ENCODE results near the gene LRRC1.

The LRRC1 gene

DNA sequence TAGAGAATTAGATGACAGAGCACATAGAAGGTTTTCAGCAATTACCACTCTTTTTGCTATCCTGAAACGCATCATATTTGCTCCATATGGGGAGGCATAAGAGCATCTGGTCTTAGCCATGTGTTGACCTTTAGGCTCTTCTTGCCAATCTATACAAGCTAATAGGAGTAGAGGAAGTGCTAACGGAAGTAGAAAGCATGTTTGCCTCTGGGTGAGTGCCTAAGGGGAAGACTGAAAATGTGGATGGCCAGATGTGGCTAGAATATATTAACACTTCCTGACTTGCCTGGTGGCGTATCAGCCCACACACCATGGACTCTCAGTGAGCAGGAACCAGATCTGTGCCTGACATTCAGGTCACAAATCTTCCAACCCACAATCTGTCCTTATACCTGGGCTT is 136.3 kb downstream of the LRRC1 start:
- Histone ChIP-seq H3K4me3 (ENCODE audit: severe bottlenecking) (no peak overlapping the region), H3K36me3 (ENCODE audit: low read depth) (no peaks in the 10 kb centered on the region), H3K9me3 (ENCODE audit: severe bottlenecking) (no peaks in the 10 kb centered on the region), H3K27me3 (ENCODE audit: insufficient read depth, poor library complexity, severe bottlenecking) (no peaks in the 10 kb centered on the region), H3K27ac (ENCODE audit: poor library complexity, severe bottlenecking) (no peak overlapping the region), H3K4me1 (ENCODE audit: insufficient read depth, poor library complexity, severe bottlenecking) (peaks cover 30% of the 10 kb centered on the region)
- ATAC-seq (ENCODE audit: low read depth) (no peak), DNase-seq (ENCODE audit: low spot score) (no peak)
- TF ChIP-seq, protein P1, sequence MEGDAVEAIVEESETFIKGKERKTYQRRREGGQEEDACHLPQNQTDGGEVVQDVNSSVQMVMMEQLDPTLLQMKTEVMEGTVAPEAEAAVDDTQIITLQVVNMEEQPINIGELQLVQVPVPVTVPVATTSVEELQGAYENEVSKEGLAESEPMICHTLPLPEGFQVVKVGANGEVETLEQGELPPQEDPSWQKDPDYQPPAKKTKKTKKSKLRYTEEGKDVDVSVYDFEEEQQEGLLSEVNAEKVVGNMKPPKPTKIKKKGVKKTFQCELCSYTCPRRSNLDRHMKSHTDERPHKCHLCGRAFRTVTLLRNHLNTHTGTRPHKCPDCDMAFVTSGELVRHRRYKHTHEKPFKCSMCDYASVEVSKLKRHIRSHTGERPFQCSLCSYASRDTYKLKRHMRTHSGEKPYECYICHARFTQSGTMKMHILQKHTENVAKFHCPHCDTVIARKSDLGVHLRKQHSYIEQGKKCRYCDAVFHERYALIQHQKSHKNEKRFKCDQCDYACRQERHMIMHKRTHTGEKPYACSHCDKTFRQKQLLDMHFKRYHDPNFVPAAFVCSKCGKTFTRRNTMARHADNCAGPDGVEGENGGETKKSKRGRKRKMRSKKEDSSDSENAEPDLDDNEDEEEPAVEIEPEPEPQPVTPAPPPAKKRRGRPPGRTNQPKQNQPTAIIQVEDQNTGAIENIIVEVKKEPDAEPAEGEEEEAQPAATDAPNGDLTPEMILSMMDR (IDR thresholded peaks at IDR 0.05; ENCODE audit: poor library complexity, severe bottlenecking), result no peak

DNA sequence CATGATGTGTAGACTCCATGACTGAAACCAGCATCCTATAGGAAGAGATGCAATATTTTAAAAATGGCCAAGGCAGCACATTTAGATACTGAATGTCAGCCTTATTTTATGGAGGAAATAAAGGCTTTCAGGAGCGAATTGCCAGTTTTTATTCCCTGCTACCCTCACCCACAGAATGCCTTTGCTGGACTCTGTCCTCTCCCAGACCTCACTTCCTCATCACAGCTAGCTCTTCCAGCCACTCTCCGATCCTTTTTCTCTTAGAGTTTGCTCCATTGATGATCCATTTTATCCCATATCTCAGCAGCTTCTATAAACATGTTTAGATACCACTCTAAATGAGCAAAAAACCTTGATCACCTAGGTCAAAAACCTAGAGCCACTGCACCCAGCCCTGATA is 137.7 kb downstream of the LRRC1 start:
- TF ChIP-seq, protein P1 (IDR thresholded peaks at IDR 0.05; ENCODE audit: poor library complexity, severe bottlenecking), result no peak
- no peaks in the 10 kb centered on the region for H3K36me3 ChIP-seq (ENCODE audit: low read depth)
- H3K4me3 ChIP-seq (ENCODE audit: severe bottlenecking), result no peak overlapping the region
- DNase-seq (ENCODE audit: low spot score) (no peak), ATAC-seq (ENCODE audit: low read depth) (no peak)
- no peaks in the 10 kb centered on the region for H3K27me3 ChIP-seq (ENCODE audit: insufficient read depth, poor library complexity, severe bottlenecking)
- H3K9me3 ChIP-seq (ENCODE audit: severe bottlenecking), result no peaks in the 10 kb centered on the region
- H3K27ac ChIP-seq (ENCODE audit: poor library complexity, severe bottlenecking), result no peak overlapping the region
- H3K4me1 ChIP-seq (ENCODE audit: insufficient read depth, poor library complexity, severe bottlenecking), result peaks cover 20% of the 10 kb centered on the region

DNA sequence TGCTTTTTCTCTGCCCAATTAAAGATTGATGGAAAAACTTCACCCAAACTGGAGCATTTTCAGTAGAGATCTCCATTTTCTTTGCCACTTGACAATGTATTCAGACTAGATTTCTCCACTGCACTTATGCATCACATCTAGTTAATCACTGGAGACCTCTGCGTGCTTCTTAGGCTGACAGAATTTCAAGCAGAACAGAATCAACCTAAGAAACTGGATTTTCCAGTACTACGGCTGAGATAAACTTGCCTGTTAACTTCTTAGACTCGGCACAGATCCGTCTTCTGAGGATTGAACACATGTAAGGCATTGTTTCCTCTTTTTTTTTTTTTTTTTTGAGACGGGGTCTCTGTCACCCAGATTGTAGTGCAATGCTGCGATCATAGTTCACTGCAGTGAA is 139.2 kb downstream of the LRRC1 start:
- H3K27me3 ChIP-seq (ENCODE audit: insufficient read depth, poor library complexity, severe bottlenecking), result no peaks in the 10 kb centered on the region
- no peak for ATAC-seq (ENCODE audit: low read depth)
- H3K4me3 ChIP-seq (ENCODE audit: severe bottlenecking), result no peak overlapping the region
- TF ChIP-seq, protein P1 (IDR thresholded peaks at IDR 0.05; ENCODE audit: poor library complexity, severe bottlenecking), result no peak
- no peak for DNase-seq (ENCODE audit: low spot score)
- no peaks in the 10 kb centered on the region for H3K9me3 ChIP-seq (ENCODE audit: severe bottlenecking)
- no peaks in the 10 kb centered on the region for H3K36me3 ChIP-seq (ENCODE audit: low read depth)
- no peak overlapping the region for H3K27ac ChIP-seq (ENCODE audit: poor library complexity, severe bottlenecking)
- peaks cover 8% of the 10 kb centered on the region for H3K4me1 ChIP-seq (ENCODE audit: insufficient read depth, poor library complexity, severe bottlenecking)

DNA sequence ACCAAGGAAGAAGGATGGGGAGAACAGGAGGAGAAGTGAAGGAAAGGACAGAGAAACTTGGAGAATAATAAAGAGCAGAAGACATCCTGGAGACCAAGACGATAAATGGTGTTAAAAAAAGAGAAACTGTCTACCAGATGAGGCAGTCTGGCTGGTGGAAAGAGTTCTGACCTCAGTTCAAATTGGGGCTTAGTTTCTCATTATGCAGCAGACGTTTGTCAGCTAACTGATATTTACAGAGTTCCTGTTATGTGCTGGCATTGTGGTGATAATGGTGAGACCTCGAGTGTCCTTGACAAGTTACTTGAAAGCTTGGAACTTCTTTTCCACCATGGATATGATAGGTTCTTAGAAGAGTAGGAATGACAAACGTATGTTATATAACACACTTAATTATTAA is 142.7 kb downstream of the LRRC1 start:
- TF ChIP-seq, protein P1 (IDR thresholded peaks at IDR 0.05; ENCODE audit: poor library complexity, severe bottlenecking), result no peak
- ATAC-seq (ENCODE audit: low read depth), result no peak
- no peak for DNase-seq (ENCODE audit: low spot score)
- Histone ChIP-seq H3K9me3 (ENCODE audit: severe bottlenecking) (no peaks in the 10 kb centered on the region), H3K27ac (ENCODE audit: poor library complexity, severe bottlenecking) (no peak overlapping the region), H3K27me3 (ENCODE audit: insufficient read depth, poor library complexity, severe bottlenecking) (no peaks in the 10 kb centered on the region), H3K4me3 (ENCODE audit: severe bottlenecking) (no peak overlapping the region), H3K36me3 (ENCODE audit: low read depth) (no peaks in the 10 kb centered on the region), H3K4me1 (ENCODE audit: insufficient read depth, poor library complexity, severe bottlenecking) (no peaks in the 10 kb centered on the region)

DNA sequence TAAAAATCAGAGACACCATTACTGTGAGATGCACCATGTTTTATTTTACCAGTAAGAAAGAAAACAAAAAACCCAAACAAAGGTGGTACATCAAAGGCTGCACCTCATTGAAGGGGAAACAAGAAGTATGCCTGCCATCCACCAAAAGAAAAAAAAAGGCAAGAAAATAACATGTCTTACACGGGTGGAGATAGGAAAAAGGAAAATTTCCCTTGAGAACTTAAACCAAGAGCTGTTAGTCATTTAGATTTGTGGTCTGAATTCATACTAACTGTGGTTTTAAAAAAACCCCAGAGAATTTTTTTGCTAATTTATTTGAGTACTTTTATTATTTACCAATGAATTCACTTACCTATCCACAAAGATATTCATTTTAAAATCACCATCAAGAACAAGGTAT is 144.0 kb downstream of the LRRC1 start:
- Histone ChIP-seq H3K4me1 (ENCODE audit: insufficient read depth, poor library complexity, severe bottlenecking) (no peaks in the 10 kb centered on the region), H3K27me3 (ENCODE audit: insufficient read depth, poor library complexity, severe bottlenecking) (no peaks in the 10 kb centered on the region), H3K4me3 (ENCODE audit: severe bottlenecking) (no peak overlapping the region), H3K36me3 (ENCODE audit: low read depth) (no peaks in the 10 kb centered on the region), H3K27ac (ENCODE audit: poor library complexity, severe bottlenecking) (no peak overlapping the region), H3K9me3 (ENCODE audit: severe bottlenecking) (no peaks in the 10 kb centered on the region)
- ATAC-seq (ENCODE audit: low read depth), result no peak
- TF ChIP-seq, protein P1 (IDR thresholded peaks at IDR 0.05; ENCODE audit: poor library complexity, severe bottlenecking), result no peak
- no peak for DNase-seq (ENCODE audit: low spot score)

Measured in RWPE2 (cell line).